ENCODE measurements around the gene CALB2.

Gene CALB2

GRCh38 chr16:71387045-71387871 is 28.7 kb downstream of the CALB2 start:
- DNase-seq (ENCODE audit: low read depth in 3 of 3) = no peak

- no peak for DNase-seq (ENCODE audit: low read depth in 3 of 3)
These were observed 30.8 kb downstream of the CALB2 start for GRCh38 chr16:71389330-71389729.

- DNase-seq (ENCODE audit: low read depth in 3 of 3) = no peak
These were observed 38.1 kb downstream of the CALB2 start for GRCh38 chr16:71396594-71396993.

- no peak for DNase-seq (ENCODE audit: low read depth in 3 of 3)
These were observed 41.5 kb downstream of the CALB2 start for GRCh38 chr16:71399801-71400563.

GRCh38 chr16:71402007-71402406 is 43.5 kb downstream of the CALB2 start:
- DNase-seq (ENCODE audit: low read depth in 3 of 3) = no peak

GRCh38 chr16:71402674-71403073 is 44.2 kb downstream of the CALB2 start:
- no peak for DNase-seq (ENCODE audit: low read depth in 3 of 3)

- no peak for DNase-seq (ENCODE audit: low read depth in 3 of 3)
These were observed 45.8 kb downstream of the CALB2 start for GRCh38 chr16:71404364-71404763.

- no peak for DNase-seq (ENCODE audit: low read depth in 3 of 3)
These were observed 47.8 kb downstream of the CALB2 start for GRCh38 chr16:71406316-71406715.

- no peak for DNase-seq (ENCODE audit: low read depth in 3 of 3)
These were observed 48.2 kb downstream of the CALB2 start for GRCh38 chr16:71406724-71407123.

- DNase-seq (ENCODE audit: low read depth in 3 of 3) = no peak
These were observed 49.2 kb downstream of the CALB2 start for GRCh38 chr16:71407731-71408130.

GRCh38 chr16:71408536-71408935 is 50.0 kb downstream of the CALB2 start:
- DNase-seq (ENCODE audit: low read depth in 3 of 3) = no peak

- no peak for DNase-seq (ENCODE audit: low read depth in 3 of 3)
These were observed 50.7 kb downstream of the CALB2 start for GRCh38 chr16:71409011-71409775.

GRCh38 chr16:71410146-71410545 is 51.6 kb downstream of the CALB2 start:
- no peak for DNase-seq (ENCODE audit: low read depth in 3 of 3)

GRCh38 chr16:71412270-71413160 is 54.0 kb downstream of the CALB2 start:
- peak; percentile 34 to 66 (median 61) for DNase-seq (ENCODE audit: low read depth in 3 of 3)

- DNase-seq (ENCODE audit: low read depth in 3 of 3) = no peak
These were observed 54.8 kb downstream of the CALB2 start for GRCh38 chr16:71413341-71413740.

- DNase-seq (ENCODE audit: low read depth in 3 of 3) = no peak
These were observed 55.5 kb downstream of the CALB2 start for GRCh38 chr16:71414038-71414437.

GRCh38 chr16:71421911-71422310 is 63.4 kb downstream of the CALB2 start:
- peak in 1 of 3 donors; percentile 23 for DNase-seq (ENCODE audit: low read depth in 3 of 3)

- DNase-seq (ENCODE audit: low read depth in 3 of 3) = no peak
These were observed 64.5 kb downstream of the CALB2 start for GRCh38 chr16:71423016-71423415.

- no peak for DNase-seq (ENCODE audit: low read depth in 3 of 3)
These were observed 65.3 kb downstream of the CALB2 start for GRCh38 chr16:71423865-71424264.

GRCh38 chr16:71424626-71425025 is 66.1 kb downstream of the CALB2 start:
- DNase-seq (ENCODE audit: low read depth in 3 of 3) = no peak

GRCh38 chr16:71425746-71426068 is 67.2 kb downstream of the CALB2 start:
- DNase-seq (ENCODE audit: low read depth in 3 of 3) = no peak

Data from stimulated activated CD4-positive, alpha-beta T cell treated with anti-CD3 and anti-CD28 coated beads, TNF-alpha, amount 100 ng/mL, for 48 hours (primary cell).